H1 (cell line): ENCODE measurements around the gene FNDC11. TPM values are rescaled to one million over a fixed set of nuclear protein-coding genes. Genes with fewer than 3 reads are reported as not detected.
A peak's percentile ranks its signal among the peaks of the same experiment; 100 is the strongest.

ENCODE experiments used
- CTCF ChIA-PET: fragments of 300-600 bp; sonication (Branson Sonifier 250); formaldehyde crosslinking; loops from one replicate; lab custom pipeline; 2021; ENCODE audit not compliant: partially characterized antibody; lab: Charles Lee
- POLR2A ChIA-PET: fragments of 300-600 bp; sonication (Branson Sonifier 250); formaldehyde crosslinking; loops from one replicate; lab custom pipeline; 2021; ENCODE audit warnings: inconsistent platforms; ENCODE audit not compliant: partially characterized antibody; lab: Charles Lee
- DNase-seq, 2 experiments: peaks; one replicate each; pipeline versions ENCODE4 v3.0.0 to v3.0.0-alpha.2; 2010 to 2022; ENCODE audit warnings: low spot score in 2 of 2, low read depth in 1 of 2, mixed read lengths in 1 of 2
- FAIRE-seq: peaks from 2 replicates; lab custom pipeline; 2011; peaks lifted over from hg19 to GRCh38; lab: Jason Lieb, UNC
- H2AFZ ChIP-seq: 2 replicates; pipeline ENCODE4 v1.8.1; 2012; ENCODE audit warnings: low read length, inconsistent platforms
- H2AK5ac ChIP-seq: 2 replicates; pipeline ENCODE4 v1.6.1; 2013; ENCODE audit warnings: low read depth, low read length
- H2BK120ac ChIP-seq: replicated peaks from 2 replicates; pipeline ENCODE3; 2013; ENCODE audit warnings: low read depth, low read length, inconsistent platforms
- H2BK12ac ChIP-seq: 2 replicates; pipeline ENCODE4 v1.6.1; 2013; ENCODE audit warnings: low read depth, low read length
- H2BK15ac ChIP-seq: 2 replicates; pipeline ENCODE4 v1.6.1; 2013; ENCODE audit warnings: low read length
- H2BK20ac ChIP-seq: 2 replicates; pipeline ENCODE4 v1.6.1; 2013; ENCODE audit warnings: low read length
- H2BK5ac ChIP-seq: 2 replicates; pipeline ENCODE4 v1.6.1; 2013; ENCODE audit warnings: low read depth, low read length
- H3K14ac ChIP-seq: 2 replicates; pipeline ENCODE4 v1.6.1; 2013; ENCODE audit warnings: inconsistent platforms; ENCODE audit not compliant: insufficient read length
- H3K18ac ChIP-seq: 2 replicates; pipeline ENCODE4 v1.6.1; 2013; ENCODE audit warnings: low read length; ENCODE audit errors: extremely low read depth
- H3K23ac ChIP-seq: 2 replicates; pipeline ENCODE4 v1.6.1; 2013; ENCODE audit warnings: inconsistent platforms; ENCODE audit not compliant: insufficient read length
- H3K23me2 ChIP-seq: 2 replicates; pipeline ENCODE4 v1.6.1; 2013; ENCODE audit warnings: low read depth, low read length
- H3K27ac ChIP-seq: 2 replicates; pipeline ENCODE4 v1.6.1; 2011; ENCODE audit warnings: low read depth, low read length, inconsistent platforms
- H3K27me3 ChIP-seq, 4 experiments: replicated peaks in 1 of 4; 1 replicate in 1 of 4; 2 replicates in 3 of 4; pipeline versions ENCODE4 v1.6.1 to v1.8.1; 2011 to 2013; ENCODE audit warnings: low read length in 3 of 4, mild to moderate bottlenecking in 3 of 4, inconsistent platforms in 2 of 4, mixed read lengths in 2 of 4, moderate library complexity in 1 of 4; ENCODE audit not compliant: control insufficient read depth in 3 of 4, insufficient read depth in 3 of 4; ENCODE audit errors: extremely low read depth in 1 of 4
- H3K36me3 ChIP-seq, 4 experiments: 2 replicates each; pipeline versions ENCODE4 v1.6.1 to v1.8.1; 2011 to 2013; ENCODE audit warnings: mild to moderate bottlenecking in 4 of 4, low read length in 3 of 4, moderate library complexity in 2 of 4, control low read depth in 1 of 4, inconsistent platforms in 1 of 4; ENCODE audit not compliant: insufficient read depth in 4 of 4, control insufficient read depth in 2 of 4
- H3K4ac ChIP-seq: replicated peaks from 2 replicates; pipeline ENCODE3; 2013; ENCODE audit warnings: low read length, low read depth, mixed read lengths, inconsistent platforms; ENCODE audit not compliant: insufficient read length
- H3K4me1 ChIP-seq, 4 experiments: replicated peaks in 1 of 4; 1 replicate in 1 of 4; 2 replicates in 3 of 4; pipeline versions ENCODE4 v1.6.1 to v1.8.1; 2011 to 2013; ENCODE audit warnings: low read length in 3 of 4, inconsistent platforms in 2 of 4, mixed read lengths in 1 of 4; ENCODE audit not compliant: insufficient read depth in 4 of 4, control insufficient read depth in 3 of 4
- H3K4me2 ChIP-seq, 2 experiments: 2 replicates each; pipeline versions ENCODE4 v1.6.1 to v1.8.1; 2011 to 2013; ENCODE audit warnings: low read depth in 2 of 2, low read length in 2 of 2, control low read depth in 1 of 2, inconsistent platforms in 1 of 2, mild to moderate bottlenecking in 1 of 2; ENCODE audit not compliant: insufficient read depth in 1 of 2
- H3K4me3 ChIP-seq, 4 experiments: fragments of 200-600, 300-600 bp in 1 of 4; sonication (generic), shearing (Covaris generic), sonication (Bioruptor Twin) in 1 of 4; 2 replicates each; pipeline versions ENCODE4 v1.5.1 to v1.8.1; 2011 to 2016; ENCODE audit warnings: low read length in 4 of 4, low read depth in 3 of 4, control low read depth in 2 of 4, inconsistent platforms in 2 of 4, mild to moderate bottlenecking in 2 of 4, mixed read lengths in 1 of 4, moderate library complexity in 1 of 4; ENCODE audit not compliant: insufficient read depth in 2 of 4; ENCODE audit errors: extremely low read depth in 1 of 4
- H3K56ac ChIP-seq: replicated peaks from 2 replicates; pipeline ENCODE3; 2013; ENCODE audit warnings: low read depth, mild to moderate bottlenecking, mixed read lengths, low read length, inconsistent platforms; ENCODE audit not compliant: insufficient read length
- H3K79me1 ChIP-seq: 2 replicates; pipeline ENCODE4 v1.6.1; 2013; ENCODE audit warnings: low read depth, low read length, control low read depth
- H3K79me2 ChIP-seq, 2 experiments: 2 replicates each; pipeline versions ENCODE4 v1.6.1 to v1.8.1; 2012 to 2013; ENCODE audit warnings: low read length in 2 of 2, mild to moderate bottlenecking in 2 of 2, inconsistent platforms in 1 of 2; ENCODE audit not compliant: insufficient read depth in 2 of 2, control insufficient read depth in 1 of 2
- H3K9ac ChIP-seq, 4 experiments: replicated peaks in 1 of 4; 1 replicate in 1 of 4; 2 replicates in 3 of 4; pipeline versions ENCODE4 v1.6.1 to v1.8.1; 2011 to 2013; ENCODE audit warnings: low read depth in 3 of 4, low read length in 3 of 4, control low read depth in 2 of 4, mild to moderate bottlenecking in 2 of 4, moderate library complexity in 2 of 4, inconsistent platforms in 1 of 4; ENCODE audit errors: extremely low read depth in 1 of 4
- H3K9me3 ChIP-seq, 2 experiments: 2 replicates each; pipeline versions ENCODE4 v1.6.1 to v1.8.1; 2012 to 2013; ENCODE audit warnings: mild to moderate bottlenecking in 2 of 2, moderate library complexity in 2 of 2, control low read depth in 1 of 2, inconsistent platforms in 1 of 2, low read depth in 1 of 2, low read length in 1 of 2, mixed read lengths in 1 of 2; ENCODE audit not compliant: insufficient read depth in 2 of 2
- H4K20me1 ChIP-seq, 2 experiments: replicated peaks in 1 of 2; 2 replicates each; pipeline versions ENCODE3 to v1.8.1; 2011 to 2013; ENCODE audit warnings: inconsistent platforms in 2 of 2, low read length in 2 of 2, mild to moderate bottlenecking in 1 of 2; ENCODE audit not compliant: insufficient read depth in 2 of 2, control insufficient read depth in 1 of 2
- H4K5ac ChIP-seq: 2 replicates; pipeline ENCODE4 v1.6.1; 2013; ENCODE audit warnings: low read length, low read depth, mixed read lengths, inconsistent platforms; ENCODE audit not compliant: insufficient read length
- H4K8ac ChIP-seq: 2 replicates; pipeline ENCODE4 v1.8.0; 2013; ENCODE audit warnings: mild to moderate bottlenecking, moderate library complexity, low read length, inconsistent platforms; ENCODE audit not compliant: insufficient read depth; ENCODE audit errors: extremely low read depth
- H4K91ac ChIP-seq: replicated peaks from 2 replicates; pipeline ENCODE3; 2013; ENCODE audit warnings: low read length, mixed read lengths, inconsistent platforms; ENCODE audit not compliant: insufficient read length
- EP300 ChIP-seq, 2 experiments: IDR thresholded peaks; 1 replicate in 1 of 2; 2 replicates in 1 of 2; pipeline ENCODE4 v1.6.1; 2011 to 2012; ENCODE audit warnings: low read depth in 2 of 2, low read length in 2 of 2, mild to moderate bottlenecking in 2 of 2, borderline replicate concordance in 1 of 2, inconsistent platforms in 1 of 2, moderate library complexity in 1 of 2
- FOSL1 ChIP-seq: IDR thresholded peaks from 2 replicates; pipeline ENCODE4 v1.6.1; 2011; ENCODE audit warnings: mild to moderate bottlenecking, low read depth, low read length, moderate library complexity; ENCODE audit not compliant: insufficient read depth
- JUND ChIP-seq: IDR thresholded peaks from 2 replicates; pipeline ENCODE4 v1.6.1; 2011; ENCODE audit warnings: mild to moderate bottlenecking, improper control_type of control experiment, low read length
- KDM4A ChIP-seq: IDR thresholded peaks from one replicate; pipeline ENCODE4 v1.7.1; 2012; ENCODE audit warnings: low read depth, mild to moderate bottlenecking, moderate library complexity, low read length, inconsistent platforms; ENCODE audit not compliant: severe bottlenecking
- SAP30 ChIP-seq: fragments of 300-600 bp; sonication (generic); IDR thresholded peaks from 2 replicates; pipeline ENCODE4 v1.7.1; 2012; ENCODE audit warnings: low read length, moderate library complexity, mild to moderate bottlenecking, inconsistent platforms; ENCODE audit not compliant: insufficient read depth, insufficient replicate concordance
- WGBS, 2 experiments: shearing (Covaris generic) in 1 of 2; methylation state at CpG; one replicate each; pipeline versions ENCODE4 v1.1.6 to v1.1.7; 2013 to 2015; ENCODE audit warnings: low lambda C conversion rate in 2 of 2, mixed read lengths in 2 of 2, inconsistent platforms in 1 of 2, low coverage in 1 of 2, missing lambda C conversion rate in 1 of 2; ENCODE audit not compliant: insufficient replicate concordance in 2 of 2, insufficient coverage in 1 of 2, insufficient read length in 1 of 2; ENCODE audit errors: extremely low coverage in 1 of 2, missing lambda C conversion rate in 1 of 2; 5-methylcytosine and 5-hydroxymethylcytosine counted together
- polyA plus RNA-seq, 7 experiments: library from polyadenylated mRNA; depleted of rRNA in 3 of 7; stranded (reverse) in 5 of 7; unstranded in 2 of 7; fragments of >200 nt in 5 of 7; fragments of 200-250 nt in 2 of 7; gene quantifications; 1 replicate in 5 of 7; 2 replicates in 1 of 7; 4 replicates in 1 of 7; pipeline versions ENCODE4 v1.2.1 to v1.2.3, GENCODE V29; 2011 to 2013; ENCODE audit warnings: missing spikeins in 2 of 7, mixed read lengths in 2 of 7
- total RNA-seq: library from RNA; stranded (reverse); fragmentation: NEBNext Ultra II Directional; extraction: Animal tissue kit (Norgen Biotek cat#: 25700); gene quantifications from 2 replicates; pipeline ENCODE4 v1.2.1, GENCODE V29; 2021

Gene FNDC11
- total and polyA plus RNA-seq, 2 of the 8 experiments (the other 6 are each of a cell fraction or from before 2014, with no cell fraction given): 2.6 to 8.8 TPM

GRCh38 chr20:63522091-63522868, 31.7 kb upstream of the FNDC11 start:
- no peak for FAIRE-seq
- Histone ChIP-seq H2BK120ac (no peak overlapping the region), H3K23ac (no peak overlapping the region), H3K56ac (no peak overlapping the region), H4K8ac (peak overlapping the region; percentile 65; the same call in 1 of the 2 replicates), H3K18ac (no peak overlapping the region), H3K4me1 (peaks cover 0 to 21% (median 10%) of the 10 kb centered on the region in 4 experiments; a peak in 5 of 7 replicates), H2BK20ac (no peak overlapping the region), H3K9ac (no peak overlapping the region; a peak in 1 of 7 replicates), H3K27me3 (peaks cover 0 to 6% (median under 1%) of the 10 kb centered on the region in 4 experiments; a peak in 2 of 7 replicates), H3K14ac (no peak overlapping the region), H3K4me2 (peak overlapping the region; percentile 36 to 68), H3K36me3 (peaks cover 0 to 14% (median 0%) of the 10 kb centered on the region in 4 experiments; a peak in 2 of 8 replicates), H3K9me3 (no peaks in the 10 kb centered on the region), H2BK5ac (no peak overlapping the region), H2AK5ac (no peak overlapping the region), H2BK15ac (no peak overlapping the region), H2BK12ac (no peak overlapping the region), H3K4me3 (peak overlapping the region in 2 of 4 experiments; percentile 14 to 37; a peak in 1 of 8 replicates), H2AFZ (no peak overlapping the region), H4K91ac (no peak overlapping the region), H3K4ac (peak overlapping the region; percentile 32), H3K79me1 (peaks cover 7% of the 10 kb centered on the region; the same call in 1 of the 2 replicates), H4K20me1 (peaks cover 3 to 22% of the 10 kb centered on the region in 2 experiments), H3K79me2 (peaks cover 0 to 4% of the 10 kb centered on the region in 2 experiments; a peak in 1 of 4 replicates), H3K27ac (no peak overlapping the region), H4K5ac (no peak overlapping the region), H3K23me2 (peaks cover 17% of the 10 kb centered on the region; the same call in 1 of the 2 replicates)
- 77% methylated on average over 13 of the region's 13 CpGs; no CpG with 5 or more reads in 1 of the 2 experiments for WGBS, 2 experiments
- ChIA-PET POLR2A (interaction anchor here (0.9 to 4.6 kb wide), 21 partner anchors 10 to 343 kb away, joined by 3 to 59 read pairs (median 5); partner anchors contain the start of genes ARFRP1, COL20A1, PTK6 and SRMS), CTCF (interaction anchor here (0.6 to 4.2 kb wide), 7 partner anchors 10 to 458 kb away, joined by 3 to 28 read pairs (median 4); partner anchors contain the start of genes PRPF6 and PTK6)
- peak in 1 of 2 experiments; percentile 47 for DNase-seq
- TF ChIP-seq SAP30 (no peak), FOSL1 (no peak), JUND (no peak), KDM4A (no peak), EP300 (IDR thresholded peaks at IDR 0.05; ENCODE audit: borderline replicate concordance in 1 of 2, low read depth in 2 of 2, low read length in 2 of 2) (no peak)
